SIG-M5 treated with dmso at 0.1 percent for 504 hours (cell line): ENCODE measurements around the gene SLC22A24.
"Not testable (repeated sequence)": the region's sequence is repeated elsewhere in the genome, so short reads cannot be mapped to it uniquely, and the experiment has no call there.

Experiments used
- DNase-seq: peaks from one replicate; lab custom pipeline; 2025; ENCODE audit not compliant: unreplicated experiment; lab: John Stamatoyannopoulos, UW

The SLC22A24 gene

DNA sequence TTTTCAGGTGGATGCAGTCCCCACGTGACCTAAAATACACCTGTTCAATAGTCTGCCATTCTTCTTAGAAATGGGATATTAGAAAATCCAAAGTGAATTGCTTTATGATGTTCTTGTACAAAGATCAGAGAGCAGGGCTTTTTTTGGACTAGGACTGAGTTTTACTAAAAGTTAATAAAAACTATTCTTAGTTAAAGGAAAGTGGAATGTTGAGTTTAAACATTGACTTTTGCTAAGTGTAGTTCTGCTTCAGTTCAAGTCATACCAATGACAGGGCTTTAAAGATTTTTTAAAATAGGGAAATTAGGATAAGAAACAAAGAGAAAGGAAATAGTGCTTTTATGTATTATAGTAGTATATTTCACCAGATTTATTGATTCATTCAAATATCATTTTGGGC is at the start of gene SLC22A24:
SLC22A24 (minus strand) TSS at position 101 of the 400 bp plus-strand sequence. CDS start 442 bp downstream, outside the sequence.
- DNase-seq, result no peak

DNA sequence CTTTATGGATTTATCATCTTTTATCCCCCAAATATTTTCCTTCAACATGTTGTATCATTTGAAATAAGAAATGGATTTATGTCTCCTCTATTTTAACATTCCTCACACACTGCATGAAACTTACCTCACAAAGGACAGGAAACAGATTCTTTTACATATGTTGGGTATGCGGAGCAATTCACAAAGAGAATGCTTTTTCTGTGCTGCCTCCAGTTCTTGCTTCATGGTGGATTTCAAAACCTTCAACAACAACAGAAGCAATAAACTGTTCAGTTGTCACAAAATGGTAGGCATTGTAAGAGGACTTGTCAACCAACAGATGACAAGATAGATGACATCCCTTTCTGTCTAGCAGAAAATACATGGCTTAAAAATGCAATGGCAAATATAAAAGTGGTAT is 36.5 kb upstream of the SLC22A24 start:
- DNase-seq, result no peak

DNA sequence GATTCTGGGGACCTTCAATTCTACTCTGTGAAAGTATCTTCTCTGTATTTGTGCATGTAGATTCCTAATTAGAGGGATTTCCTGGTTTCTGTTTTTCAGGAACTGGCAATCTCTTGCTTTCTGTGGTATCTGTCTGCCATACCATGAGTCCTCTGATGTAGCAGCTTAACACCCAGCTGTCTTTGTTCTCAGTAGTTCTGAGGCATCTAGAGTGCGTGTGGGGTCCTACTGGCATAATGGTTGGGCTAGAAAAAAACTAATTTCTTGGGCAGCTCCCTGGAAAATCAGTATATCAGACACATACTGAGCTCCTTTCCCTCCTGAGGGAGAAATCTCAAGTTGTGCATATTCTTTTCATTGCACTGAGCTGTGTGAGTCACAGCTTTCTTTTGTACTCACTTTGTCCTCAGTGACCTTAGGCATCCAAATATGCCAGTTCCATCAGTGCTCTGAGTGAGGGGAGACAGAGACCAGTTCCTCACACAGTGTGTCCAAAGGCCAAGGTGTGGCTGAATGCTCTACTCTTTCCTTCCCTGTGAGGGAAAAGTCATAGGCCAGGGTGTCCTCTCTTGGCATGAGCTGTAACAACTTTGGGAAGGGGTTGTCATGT is 35.5 kb upstream of the SLC22A24 start:
- no peak for DNase-seq

GRCh38 chr11:63177872-63178271 is 33.9 kb upstream of the SLC22A24 start:
- no peak for DNase-seq

DNA sequence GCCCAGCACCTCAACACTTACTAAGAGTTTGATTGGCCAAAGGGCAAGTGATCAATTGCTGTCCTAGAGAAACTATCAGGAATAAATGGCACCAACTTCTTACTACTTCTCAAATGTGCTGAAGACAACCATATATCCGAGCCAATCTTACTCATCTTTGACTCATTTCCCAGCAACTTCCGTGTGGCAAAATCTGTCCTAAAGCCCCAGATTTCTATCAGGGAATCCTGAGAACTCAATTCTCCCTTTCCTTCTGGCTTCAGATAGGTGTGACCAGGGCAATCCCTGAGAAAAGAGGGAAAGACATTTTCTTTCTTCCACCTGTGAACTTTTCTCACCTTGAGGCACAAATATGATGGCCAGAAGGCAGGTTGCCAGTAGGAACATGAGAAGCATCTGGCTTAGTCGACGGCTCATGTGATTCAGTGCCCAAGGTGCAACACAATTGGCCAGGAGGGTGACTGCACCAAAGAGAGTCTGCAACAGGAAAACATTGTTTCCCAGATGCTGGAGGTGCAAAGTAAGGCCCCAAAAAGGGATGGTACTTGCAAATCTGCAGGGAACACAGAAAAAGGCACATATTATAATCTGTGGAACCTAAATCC is 21.8 kb upstream of the SLC22A24 start:
- DNase-seq, result no peak

- no peak for DNase-seq
Observed at GRCh38 chr11:63155794-63156193, 11.8 kb upstream of the SLC22A24 start.

DNA sequence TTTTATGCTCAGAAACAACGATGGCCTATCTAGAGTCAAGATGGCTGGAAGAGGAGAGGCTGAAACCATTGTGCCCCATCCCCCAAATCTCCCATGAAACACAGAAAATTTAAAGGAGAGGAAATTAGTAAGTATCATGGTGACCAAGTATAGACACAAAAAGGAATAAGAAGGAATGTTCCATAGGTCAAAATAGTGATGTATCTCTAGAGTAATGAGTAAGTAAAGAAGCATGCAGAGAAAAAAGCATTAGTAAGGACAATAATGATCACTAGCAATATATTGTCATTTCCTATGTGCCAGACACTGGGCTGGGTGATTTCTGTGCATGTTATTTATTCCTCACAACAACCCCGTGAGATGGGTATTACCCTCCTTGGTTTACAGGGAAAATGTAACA is 2.6 kb upstream of the SLC22A24 start:
- no peak for DNase-seq

- no peak for DNase-seq
Observed at GRCh38 chr11:63142459-63142858, 1.6 kb downstream of the SLC22A24 start.

- DNase-seq, result no peak
Observed at GRCh38 chr11:63132985-63133775, 10.8 kb downstream of the SLC22A24 start.

- no peak for DNase-seq
Observed at GRCh38 chr11:63099555-63099954, 44.5 kb downstream of the SLC22A24 start.

DNA sequence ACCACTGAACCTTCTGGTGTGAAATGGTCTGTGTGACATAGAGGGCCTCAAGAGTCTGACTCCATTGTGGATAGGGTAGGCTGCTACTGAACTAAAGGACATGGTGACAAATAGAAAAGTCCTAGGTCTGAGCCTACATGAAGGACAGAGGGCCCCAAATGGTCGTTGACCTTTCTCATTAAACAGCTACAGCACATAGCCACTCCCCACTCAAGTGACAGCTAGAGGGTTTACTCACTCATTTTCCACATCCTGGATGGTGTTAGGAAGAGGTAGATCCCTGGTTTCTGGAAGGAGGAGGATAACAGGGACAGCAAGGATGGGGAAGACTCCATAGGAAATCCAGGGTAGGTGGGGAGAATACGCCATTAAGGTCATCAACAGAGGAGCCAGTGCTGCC is 63.3 kb downstream of the SLC22A24 start:
- no peak for DNase-seq

- not testable (repeated sequence) for DNase-seq
Observed at GRCh38 chr11:63046203-63046602, 97.8 kb downstream of the SLC22A24 start.

DNA sequence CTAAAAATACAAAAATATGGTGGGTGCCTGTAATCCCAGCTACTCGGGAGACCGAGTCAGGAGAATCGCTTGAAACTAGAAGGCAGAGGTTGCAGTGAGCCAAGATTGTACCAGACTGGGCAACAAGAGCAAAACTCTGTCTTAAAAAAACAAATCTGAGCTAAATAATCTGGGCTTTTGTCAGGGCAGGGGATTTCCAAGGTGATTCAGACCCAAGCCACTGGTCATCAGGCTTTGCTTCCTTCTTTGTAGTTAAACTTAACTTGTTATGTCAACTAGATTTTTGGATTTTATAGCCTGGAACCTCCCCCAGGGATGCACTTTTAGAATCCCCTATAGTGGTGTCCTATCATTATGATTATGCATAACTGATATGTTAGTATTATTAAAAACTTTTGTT is 101.4 kb downstream of the SLC22A24 start:
- DNase-seq, result no peak

GRCh38 chr11:63032457-63032856 is 111.6 kb downstream of the SLC22A24 start:
- no peak for DNase-seq
